ENCODE measurements around the gene EBI3. TPM values are rescaled to one million over a fixed set of nuclear protein-coding genes. Genes with fewer than 3 reads are reported as not detected.

Gene EBI3
- total RNA-seq, 1 experiment from 2014 or later, result 1.4 TPM

- Histone ChIP-seq H2BK5ac (ENCODE audit: insufficient read length, low read length) (no peak overlapping the region), H3K27me3 (ENCODE audit: insufficient read depth, low read length) (no peaks in the 10 kb centered on the region), H3K4ac (ENCODE audit: low read depth, low read length) (no peak overlapping the region), H3K4me1 (ENCODE audit: insufficient read depth, low read length) (no peaks in the 10 kb centered on the region), H2BK20ac (ENCODE audit: low read depth, low read length, poor library complexity, severe bottlenecking) (no peak overlapping the region), H3K23me2 (ENCODE audit: insufficient read length, low read depth, low read length, poor library complexity, severe bottlenecking) (peaks cover 6% of the 10 kb centered on the region), H3K9ac (ENCODE audit: extremely low read depth, insufficient read length, low read length) (no peak overlapping the region), H2AK5ac (ENCODE audit: insufficient read length, low read length) (no peak overlapping the region), H3K27ac (ENCODE audit: insufficient read length, low read depth, low read length) (no peak overlapping the region), H3K79me2 (ENCODE audit: insufficient read depth, low read length) (no peaks in the 10 kb centered on the region), H2BK12ac (ENCODE audit: insufficient read length, low read depth, low read length) (no peak overlapping the region), H3K23ac (ENCODE audit: insufficient read length, low read depth, low read length) (no peak overlapping the region), H3K14ac (ENCODE audit: insufficient read depth, low read length) (no peak overlapping the region), H3K18ac (ENCODE audit: insufficient read length, low read depth, low read length) (no peak overlapping the region), H3T11ph (ENCODE audit: low read length) (no peak overlapping the region), H3K56ac (ENCODE audit: insufficient read length, low read depth, low read length) (no peak overlapping the region), H4K8ac (replicated peaks; ENCODE audit: insufficient read length, low read depth, low read length) (no peak overlapping the region), H4K20me1 (ENCODE audit: control insufficient read depth, insufficient read depth, insufficient read length) (no peaks in the 10 kb centered on the region), H2BK120ac (ENCODE audit: low read depth, low read length, poor library complexity, severe bottlenecking) (no peak overlapping the region), H2BK15ac (ENCODE audit: low read depth, low read length) (no peak overlapping the region), H2AFZ (ENCODE audit: low read length) (no peak overlapping the region), H3K4me2 (ENCODE audit: insufficient read depth, insufficient read length, low read length) (no peak overlapping the region), H3K79me1 (ENCODE audit: insufficient read depth, low read depth, low read length, poor library complexity, severe bottlenecking) (no peaks in the 10 kb centered on the region), H4K91ac (ENCODE audit: insufficient read length, low read depth, low read length) (no peak overlapping the region), H4K5ac (ENCODE audit: insufficient read length, low read depth, low read length) (no peak overlapping the region), H3K9me3 (ENCODE audit: control insufficient read depth, low read depth, low read length) (no peaks in the 10 kb centered on the region)
- Mint-ChIP-seq H3K36me3 (ENCODE audit: insufficient read depth in 1 of 3, low read depth in 3 of 3) (peaks cover under 1 to 4% (median 2%) of the 10 kb centered on the region in 3 experiments; a peak in 4 of 7 replicates), H3K27ac (no peak overlapping the region), H3K9me3 (no peaks in the 10 kb centered on the region; a peak in 1 of 5 replicates), H3K4me3 (no peak overlapping the region; a peak in 1 of 5 replicates), H3K4me1 (peaks cover 9 to 27% of the 10 kb centered on the region in 2 experiments), H3K27me3 (ENCODE audit: low read depth) (peaks cover 8% of the 10 kb centered on the region)
- no peak for TF ChIP-seq CTCF (conservative IDR thresholded peaks at IDR 0.05)
- DNase-seq, result no peak
- 100% methylated on average over 2 of the region's 2 CpGs for WGBS (ENCODE audit: extremely low coverage, insufficient read length, low lambda C conversion rate)
Observed at GRCh38 chr19:4184718-4185352, 44.5 kb upstream of the EBI3 start.
